GM15510 (cell line): ENCODE measurements around the gene ENHO.

Experiments
- POLR2A ChIP-seq: IDR thresholded peaks from 3 replicates; pipeline ENCODE4 v1.6.1; 2011; ENCODE audit warnings: borderline replicate concordance; ENCODE audit not compliant: insufficient read length; ENCODE audit errors: extremely low read depth

ENHO gene

GRCh38 chr9:34490760-34491159 lies 32.0 kb downstream of the ENHO start:
- TF ChIP-seq POLR2A, result no peak

- TF ChIP-seq POLR2A, result no peak
Measured at GRCh38 chr9:34490360-34490759, 32.4 kb downstream of the ENHO start.

- no peak for TF ChIP-seq POLR2A
Measured at GRCh38 chr9:34486572-34486971, 36.2 kb downstream of the ENHO start.

GRCh38 chr9:34485822-34486221 lies 37.0 kb downstream of the ENHO start:
- TF ChIP-seq POLR2A, result no peak

GRCh38 chr9:34484678-34485077 lies 38.1 kb downstream of the ENHO start:
- no peak for TF ChIP-seq POLR2A

GRCh38 chr9:34479431-34479866 lies 43.3 kb downstream of the ENHO start:
- no peak for TF ChIP-seq POLR2A

GRCh38 chr9:34477541-34477940 lies 45.2 kb downstream of the ENHO start:
- no peak for TF ChIP-seq POLR2A

GRCh38 chr9:34475097-34475496 lies 47.7 kb downstream of the ENHO start:
- no peak for TF ChIP-seq POLR2A
